ENCODE results near the gene DPP10. TPM values are rescaled to one million over a fixed set of nuclear protein-coding genes. Genes with fewer than 3 reads are reported as not detected.
"Not testable (repeated sequence)": the region's sequence is repeated elsewhere in the genome, so short reads cannot be mapped to it uniquely, and the experiment has no call there.

Gene DPP10
- total RNA-seq, 1 donor from 2014 or later = 6.6 TPM

DNA sequence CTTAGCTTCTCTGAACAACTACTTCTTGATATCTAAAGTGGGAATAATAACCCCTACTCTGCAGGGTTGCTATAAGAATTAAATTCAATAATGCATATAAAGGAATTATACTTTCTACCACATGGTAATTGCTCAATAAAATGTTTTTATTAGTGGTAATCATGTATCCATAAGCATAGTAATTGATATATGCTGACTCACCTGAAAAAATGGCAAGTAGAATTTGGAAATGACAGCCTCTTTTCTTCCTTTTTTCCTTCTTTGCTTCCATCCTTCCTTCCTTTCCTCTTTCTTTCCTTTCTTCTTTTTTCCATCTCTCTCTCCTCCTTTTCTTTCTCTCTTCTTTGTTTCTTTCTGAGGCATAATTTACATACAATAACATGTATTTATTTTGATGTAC lies 65.3 kb downstream of the DPP10 start:
- no peak for DNase-seq (ENCODE audit: low spot score)

DNA sequence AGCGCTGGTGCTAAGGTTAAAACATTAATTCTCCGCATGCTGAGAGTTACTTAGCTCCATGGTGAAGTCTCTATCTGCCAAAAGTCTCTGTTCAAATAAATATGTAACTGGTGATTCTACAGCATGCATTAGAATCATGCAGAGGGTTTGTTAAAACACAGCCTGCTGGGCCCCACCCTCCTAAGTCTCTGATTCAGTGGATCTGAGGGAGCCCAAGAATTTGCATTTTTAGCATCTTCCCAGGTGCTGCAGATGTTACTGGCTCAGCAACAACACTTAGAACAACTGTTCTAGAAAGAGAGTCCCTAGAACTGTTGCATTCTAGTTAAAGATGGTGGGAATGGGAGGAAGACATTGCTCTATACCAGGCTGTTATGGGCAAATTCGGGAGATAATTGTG lies 73.4 kb downstream of the DPP10 start:
- DNase-seq (ENCODE audit: low spot score) = no peak

DNA sequence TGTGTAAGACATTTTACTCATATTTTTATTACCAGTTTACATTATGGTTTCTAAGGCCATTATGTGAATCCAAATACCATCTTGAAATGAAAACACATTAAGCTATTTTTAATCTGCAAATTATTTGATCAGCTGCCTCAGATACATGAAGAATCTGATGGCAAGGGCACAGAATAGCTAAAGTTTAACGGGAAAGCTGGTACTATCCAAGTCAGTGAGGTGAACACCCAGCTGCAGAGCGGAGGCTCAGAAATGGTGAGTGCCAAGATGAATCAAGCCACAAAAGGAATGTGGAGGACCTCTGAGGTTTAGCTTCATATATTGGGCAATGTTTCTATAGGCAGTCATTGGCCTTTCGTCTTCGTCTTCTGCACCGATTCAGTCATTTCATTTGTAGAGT lies 75.1 kb downstream of the DPP10 start:
- DNase-seq (ENCODE audit: low spot score) = no peak

- DNase-seq (ENCODE audit: low spot score) = no peak
These were observed 76.3 kb downstream of the DPP10 start for GRCh38 chr2:114518738-114519137.

- not testable (repeated sequence) for DNase-seq (ENCODE audit: low spot score)
These were observed 80.2 kb downstream of the DPP10 start for GRCh38 chr2:114522612-114523011.

DNA sequence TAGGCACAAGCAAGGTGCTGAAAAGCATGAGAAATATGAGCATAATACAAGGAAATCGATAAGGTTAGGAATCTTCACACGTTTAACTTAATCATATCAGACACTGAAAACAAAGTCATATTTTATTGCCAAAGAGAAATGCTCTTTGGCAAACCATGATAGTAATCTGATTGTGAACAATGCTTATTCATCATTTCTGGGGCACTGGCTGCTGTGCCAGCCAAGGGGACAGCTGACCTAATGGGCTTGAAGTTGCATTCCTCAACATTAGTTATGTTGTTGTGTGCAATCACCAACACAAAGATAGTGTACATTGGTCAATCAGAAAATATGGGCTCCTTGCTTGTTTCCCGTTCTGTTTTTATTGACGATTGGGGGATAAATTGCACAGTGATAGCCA lies 83.5 kb downstream of the DPP10 start:
- no peak for DNase-seq (ENCODE audit: low spot score)

GRCh38 chr2:114526841-114527240 lies 84.4 kb downstream of the DPP10 start:
- no peak for DNase-seq (ENCODE audit: low spot score)

GRCh38 chr2:114527330-114527983 lies 85.0 kb downstream of the DPP10 start:
- DNase-seq (ENCODE audit: low spot score) = no peak

DNA sequence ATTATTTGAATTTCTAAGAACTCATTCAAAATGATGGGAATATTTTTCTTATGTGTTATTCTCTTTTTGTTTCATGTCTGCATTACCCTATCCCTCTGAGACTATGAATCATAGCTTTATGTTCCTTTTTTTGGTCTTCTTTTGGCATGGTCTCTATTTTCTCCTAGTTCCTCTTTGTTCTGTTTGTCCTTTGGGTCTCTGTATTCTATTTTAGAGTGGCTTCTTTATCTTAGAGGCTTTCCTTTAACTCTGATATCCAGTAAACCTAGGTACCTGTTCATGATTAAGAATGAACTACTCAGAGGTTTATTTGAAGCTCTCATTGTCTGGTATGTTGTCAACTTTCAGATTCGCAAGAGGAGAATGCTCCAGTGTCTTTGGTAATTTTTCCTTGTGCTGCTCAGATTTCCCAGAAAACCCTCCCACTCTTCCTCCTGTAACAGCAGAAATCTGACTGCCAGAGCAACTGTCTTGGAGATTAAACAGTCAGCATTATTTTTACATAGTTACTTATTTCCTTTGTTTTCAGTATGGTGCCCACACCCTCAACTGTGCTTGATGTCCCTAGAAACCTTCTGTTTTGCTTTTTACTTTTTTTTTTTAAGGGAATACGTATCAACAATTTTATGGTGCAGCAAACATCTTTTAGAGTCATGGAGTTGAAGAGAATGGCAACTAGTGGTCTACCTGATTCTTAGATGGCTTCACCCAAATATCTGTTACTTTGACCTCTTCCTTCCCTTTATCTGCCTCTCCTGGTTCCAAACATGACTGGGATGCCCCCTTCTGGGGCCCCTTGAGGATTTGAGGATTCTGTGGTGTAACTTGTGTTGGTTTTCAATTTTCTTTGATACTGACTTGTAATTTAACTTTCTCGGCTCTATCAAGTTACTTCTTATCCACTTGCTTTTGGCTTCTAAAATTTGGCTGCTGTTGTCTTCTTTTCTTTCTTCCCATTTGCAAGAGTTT lies 92.0 kb downstream of the DPP10 start:
- DNase-seq (ENCODE audit: low spot score) = no peak

DNA sequence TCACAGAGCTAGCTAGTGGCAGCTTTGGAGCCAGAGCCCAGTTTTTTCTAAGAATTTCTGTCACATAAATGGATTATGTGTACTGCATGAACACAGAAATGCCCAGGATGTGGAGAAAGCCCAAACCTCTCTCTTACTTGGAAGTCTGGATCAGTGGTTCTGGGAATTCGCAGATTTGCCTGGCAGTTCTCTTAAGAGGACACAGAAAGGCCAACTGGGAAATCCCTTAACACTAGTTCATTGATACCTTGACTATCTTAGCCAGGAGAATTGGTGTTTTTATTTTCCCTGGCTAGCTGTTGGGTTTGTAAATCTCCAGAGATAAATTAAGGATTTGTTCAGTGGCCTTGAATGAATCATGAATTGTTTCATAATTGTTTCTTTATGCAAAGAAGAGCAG lies 95.3 kb downstream of the DPP10 start:
- DNase-seq (ENCODE audit: low spot score) = no peak

GRCh38 chr2:114542695-114543094 lies 100.3 kb downstream of the DPP10 start:
- no peak for DNase-seq (ENCODE audit: low spot score)

DNA sequence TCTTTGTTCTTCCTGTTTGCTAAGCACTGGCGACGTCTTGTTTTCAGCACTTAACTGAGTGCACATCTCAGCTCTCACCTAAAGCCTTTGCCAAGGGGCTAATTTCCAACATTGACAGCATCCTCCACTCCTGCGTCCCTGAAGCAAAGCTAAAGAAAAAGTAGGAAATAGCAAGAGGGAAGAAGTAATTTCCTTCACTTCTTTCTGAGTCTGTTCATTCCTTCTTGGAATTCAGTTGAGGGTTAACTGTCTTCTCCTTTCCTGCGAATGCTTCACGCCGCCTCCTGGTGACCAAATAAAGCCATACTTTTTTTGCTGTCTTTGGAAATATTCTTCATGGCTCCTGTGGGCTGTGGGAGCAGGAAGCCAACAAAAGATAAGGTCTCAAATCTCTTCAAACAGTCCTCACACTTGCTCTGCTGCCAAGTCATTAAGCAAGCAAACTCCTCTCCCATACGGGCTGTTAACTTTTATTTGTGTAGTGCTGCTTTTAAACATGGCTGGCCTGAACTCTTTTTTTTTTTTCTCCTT lies 100.9 kb downstream of the DPP10 start:
- peak; percentile 45 for DNase-seq (ENCODE audit: low spot score)

- DNase-seq (ENCODE audit: low spot score) = no peak
These were observed 102.6 kb downstream of the DPP10 start for GRCh38 chr2:114545052-114545451.

DNA sequence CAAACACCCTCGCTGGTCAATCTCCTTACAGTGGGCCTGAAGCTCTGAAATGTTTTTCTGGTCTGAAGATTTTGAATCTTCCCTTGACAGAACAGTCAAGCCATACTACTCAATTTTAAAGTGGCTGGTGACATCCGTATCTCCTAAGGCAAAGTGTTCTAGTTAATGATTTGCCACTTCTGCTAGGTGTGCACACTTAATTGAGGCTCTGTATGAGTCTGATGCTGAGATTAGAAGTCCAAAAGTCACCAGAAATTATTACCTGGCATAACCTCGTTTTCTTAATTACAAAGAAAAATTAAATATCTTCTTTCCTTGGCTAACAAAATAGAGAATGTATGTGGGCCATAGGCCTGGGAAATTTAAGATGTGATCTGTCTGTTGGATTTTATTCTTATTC lies 104.1 kb downstream of the DPP10 start:
- DNase-seq (ENCODE audit: low spot score) = no peak

DNA sequence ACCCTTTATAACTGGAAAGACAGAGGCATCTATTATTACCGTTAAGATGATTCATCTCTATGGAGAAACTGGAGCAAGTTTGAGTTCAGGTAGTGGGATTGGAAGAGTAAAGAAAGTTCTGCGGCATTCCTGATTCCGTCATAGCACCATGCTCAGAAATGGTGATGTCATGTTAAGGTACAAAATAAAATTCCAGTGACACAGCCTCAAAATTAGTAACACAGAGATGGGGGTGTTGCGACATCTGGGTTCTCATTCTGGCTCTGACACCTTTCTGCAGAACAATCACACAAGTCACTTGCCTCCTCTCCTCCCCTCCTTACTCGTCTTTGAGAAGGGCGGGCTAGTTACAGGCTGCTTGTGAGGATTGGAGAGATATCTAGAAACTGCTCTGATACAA lies 105.7 kb downstream of the DPP10 start:
- DNase-seq (ENCODE audit: low spot score) = no peak

GRCh38 chr2:114550364-114550763 lies 107.9 kb downstream of the DPP10 start:
- DNase-seq (ENCODE audit: low spot score) = peak; percentile 39

DNA sequence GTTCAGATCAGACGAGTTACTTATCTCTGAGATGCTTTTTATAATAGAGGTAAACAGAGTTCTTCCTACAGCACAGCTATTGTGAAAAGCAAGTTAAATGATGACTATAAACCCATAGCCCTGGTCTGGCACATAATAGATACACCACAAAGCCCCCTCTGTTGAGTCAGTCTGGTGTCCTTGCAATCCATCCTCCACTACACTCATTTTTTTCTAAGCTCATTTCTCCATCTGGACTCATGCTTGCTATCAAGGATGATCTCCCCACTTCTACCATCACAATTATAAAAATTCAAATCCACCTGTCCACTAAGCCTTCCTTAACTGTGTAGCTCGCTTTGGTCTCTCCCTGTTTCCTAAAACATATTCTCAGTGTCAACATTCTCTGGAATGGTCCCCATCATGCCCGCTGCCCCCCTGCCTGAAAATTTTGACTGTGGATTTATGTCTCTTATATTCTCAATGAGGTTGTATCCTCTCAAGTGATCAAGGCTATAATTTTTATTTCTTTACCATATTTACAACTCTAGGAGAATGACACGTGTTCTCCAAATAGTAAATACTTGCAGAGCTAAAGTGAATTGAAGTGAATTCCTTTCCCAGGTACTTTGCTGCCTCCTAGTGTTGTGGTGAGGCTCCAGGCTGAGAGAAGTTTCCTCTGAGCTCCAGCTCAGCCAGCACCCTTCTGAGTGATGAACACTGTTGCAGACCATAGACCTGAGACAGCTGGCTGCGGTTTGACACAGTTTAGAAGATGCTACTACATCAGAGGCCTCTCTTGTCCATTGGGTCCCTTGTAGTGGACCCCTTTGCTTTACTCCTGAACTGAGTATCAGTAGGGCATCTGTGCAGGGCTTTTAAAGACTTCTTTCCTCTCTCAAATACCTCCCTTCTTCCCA lies 108.7 kb downstream of the DPP10 start:
- DNase-seq (ENCODE audit: low spot score) = peak; percentile 67

DNA sequence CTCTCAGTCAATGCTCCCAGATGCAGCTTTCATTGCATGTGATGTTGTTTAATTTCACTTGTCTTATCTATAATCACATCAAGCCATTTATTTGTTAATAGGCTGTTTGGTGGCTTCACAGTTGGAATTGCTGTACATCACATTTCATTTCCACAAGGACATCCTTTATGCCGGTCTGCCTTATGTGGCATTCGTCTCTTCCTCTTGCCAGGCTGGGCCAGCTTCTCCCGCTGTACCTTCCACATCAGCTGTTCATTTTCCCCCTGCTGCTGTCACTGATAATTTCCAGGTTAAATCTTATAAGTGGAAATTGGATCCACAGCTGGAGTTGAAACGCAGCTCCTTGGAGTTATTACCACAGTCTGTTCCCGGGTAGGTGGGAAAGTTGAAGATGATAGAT lies 110.6 kb downstream of the DPP10 start:
- DNase-seq (ENCODE audit: low spot score) = no peak

DNA sequence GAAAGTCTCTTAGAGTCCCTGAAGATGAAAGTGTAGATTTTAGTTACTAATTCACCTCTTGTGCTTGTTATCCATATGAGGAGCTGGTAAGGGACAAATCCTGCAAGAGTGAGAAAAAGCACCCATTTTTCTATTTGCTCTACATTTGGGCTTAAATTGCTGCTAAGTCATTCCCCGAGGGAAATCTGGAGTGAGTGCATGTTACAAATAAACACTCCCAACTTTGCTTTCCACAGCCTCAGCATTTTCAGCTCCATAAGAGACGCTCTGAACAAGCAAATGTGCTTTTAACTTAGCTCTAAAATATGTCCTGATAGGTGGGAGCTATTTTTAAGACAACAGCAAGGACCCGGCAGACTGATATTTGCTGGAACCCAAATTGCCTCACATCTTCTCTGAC lies 126.7 kb downstream of the DPP10 start:
- DNase-seq (ENCODE audit: low spot score) = no peak

DNA sequence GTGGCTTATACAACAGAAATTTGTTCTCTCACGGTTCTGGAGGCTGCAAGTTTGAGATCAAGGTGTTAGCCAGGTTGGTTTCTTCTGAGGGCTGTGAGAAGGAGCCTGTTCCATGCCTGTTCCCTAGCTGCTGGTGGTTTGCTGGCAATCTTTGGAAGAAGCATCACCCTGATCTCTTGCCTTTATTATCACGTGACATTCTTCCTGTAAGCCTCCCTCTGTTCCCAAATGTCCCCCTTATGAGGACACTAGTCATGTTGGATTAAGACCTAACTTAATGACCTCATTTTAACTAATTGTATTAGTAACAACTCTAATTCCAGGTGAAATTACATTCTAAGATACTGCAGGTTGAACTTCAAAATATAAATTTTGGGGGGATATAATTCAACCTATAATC lies 135.2 kb downstream of the DPP10 start:
- DNase-seq (ENCODE audit: low spot score) = no peak

- no peak for DNase-seq (ENCODE audit: low spot score)
These were observed 137.1 kb downstream of the DPP10 start for GRCh38 chr2:114579542-114579941.

DNA sequence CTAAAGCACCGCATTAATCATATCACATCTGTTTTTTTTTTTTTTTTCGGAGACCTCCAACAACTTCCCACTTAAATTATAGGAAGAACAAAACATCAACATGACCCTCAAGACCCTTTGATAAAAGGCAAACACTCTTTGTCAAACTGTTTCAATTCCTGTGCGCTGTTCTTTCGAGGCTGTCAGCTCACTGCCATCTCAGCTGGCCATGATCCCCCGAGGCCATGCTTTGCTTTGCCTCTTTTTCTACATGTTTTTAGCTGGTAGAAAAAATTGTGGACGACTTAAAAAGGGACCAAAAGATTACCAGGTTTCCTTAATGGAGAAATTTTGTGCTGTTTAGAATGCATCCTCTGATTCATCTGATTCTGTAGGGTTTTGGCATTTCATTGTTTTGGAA lies 138.2 kb downstream of the DPP10 start:
- DNase-seq (ENCODE audit: low spot score) = no peak
